ENCODE data around the gene TMEM63C. TPM values are rescaled to one million over a fixed set of nuclear protein-coding genes. Genes with fewer than 3 reads are reported as not detected.

TMEM63C gene
- total RNA-seq, 1 experiment from 2014 or later, result 0.13 TPM

GRCh38 chr14:77155083-77155482, 26.5 kb upstream of the TMEM63C start:
- POLR2A ChIA-PET (ENCODE audit: low non-redundant PET), result no interaction called here
- intact Hi-C loops (cut with micrococcal nuclease; ENCODE audit: unreplicated experiment), result no loop called here
- BruUV-seq (replicated peaks), result no TSS peak
- Histone ChIP-seq H3K4me3 (ENCODE audit: low read depth, low read length, poor library complexity, severe bottlenecking) (no peak overlapping the region), H3K4me1 (ENCODE audit: insufficient read depth, low read length, poor library complexity, severe bottlenecking) (peaks cover 16% of the 10 kb centered on the region), H3K27me3 (replicated peaks; ENCODE audit: insufficient read depth, low read depth, low read length, poor library complexity) (peaks cover 1% of the 10 kb centered on the region), H3K27ac (ENCODE audit: low read depth, low read length, poor library complexity, severe bottlenecking) (no peak overlapping the region), H3K9me3 (ENCODE audit: low read depth, low read length, poor library complexity, severe bottlenecking) (no peaks in the 10 kb centered on the region), H3K36me3 (ENCODE audit: insufficient read depth, low read length, poor library complexity, severe bottlenecking) (no peaks in the 10 kb centered on the region)
- DNase-seq (ENCODE audit: low spot score), result no peak
- CTCF ChIA-PET, result no interaction called here
- TF ChIP-seq EZH2 (IDR thresholded peaks at IDR 0.05; ENCODE audit: borderline replicate concordance, low read depth, low read length, poor library complexity, severe bottlenecking), result no peak

- ChIA-PET POLR2A (ENCODE audit: low non-redundant PET) (no interaction called here), CTCF (interaction anchor here (0.6 kb wide), 1 partner anchor 1613 kb away, joined by 4 read pairs; no protein-coding TSS in a partner anchor)
- no peak overlapping the region for H3K27ac ChIP-seq (ENCODE audit: low read depth, low read length, poor library complexity, severe bottlenecking)
- peaks cover 5% of the 10 kb centered on the region for H3K27me3 ChIP-seq (replicated peaks; ENCODE audit: insufficient read depth, low read depth, low read length, poor library complexity)
- BruUV-seq (replicated peaks), result no TSS peak
- no peak for DNase-seq (ENCODE audit: low spot score)
- H3K4me3 ChIP-seq (ENCODE audit: low read depth, low read length, poor library complexity, severe bottlenecking), result no peak overlapping the region
- no peaks in the 10 kb centered on the region for H3K9me3 ChIP-seq (ENCODE audit: low read depth, low read length, poor library complexity, severe bottlenecking)
- peaks cover 16% of the 10 kb centered on the region for H3K4me1 ChIP-seq (ENCODE audit: insufficient read depth, low read length, poor library complexity, severe bottlenecking)
- H3K36me3 ChIP-seq (ENCODE audit: insufficient read depth, low read length, poor library complexity, severe bottlenecking), result no peaks in the 10 kb centered on the region
- TF ChIP-seq CTCF (conservative IDR thresholded peaks at IDR 0.05; ENCODE audit: low read depth, low read length) (no peak), EZH2 (IDR thresholded peaks at IDR 0.05; ENCODE audit: borderline replicate concordance, low read depth, low read length, poor library complexity, severe bottlenecking) (no peak)
- intact Hi-C loops (cut with micrococcal nuclease; ENCODE audit: unreplicated experiment), result no loop called here
These were observed 23.9 kb upstream of the TMEM63C start for GRCh38 chr14:77157740-77158139.

- H3K36me3 ChIP-seq (ENCODE audit: insufficient read depth, low read length, poor library complexity, severe bottlenecking), result no peaks in the 10 kb centered on the region
- peaks cover 10% of the 10 kb centered on the region for H3K27me3 ChIP-seq (replicated peaks; ENCODE audit: insufficient read depth, low read depth, low read length, poor library complexity)
- no TSS peak for BruUV-seq (replicated peaks)
- no peak overlapping the region for H3K27ac ChIP-seq (ENCODE audit: low read depth, low read length, poor library complexity, severe bottlenecking)
- no peaks in the 10 kb centered on the region for H3K9me3 ChIP-seq (ENCODE audit: low read depth, low read length, poor library complexity, severe bottlenecking)
- H3K4me3 ChIP-seq (ENCODE audit: low read depth, low read length, poor library complexity, severe bottlenecking), result no peak overlapping the region
- TF ChIP-seq EZH2 (IDR thresholded peaks at IDR 0.05; ENCODE audit: borderline replicate concordance, low read depth, low read length, poor library complexity, severe bottlenecking) (no peak), CTCF (conservative IDR thresholded peaks at IDR 0.05; ENCODE audit: low read depth, low read length) (no peak)
- intact Hi-C loops (cut with micrococcal nuclease; ENCODE audit: unreplicated experiment), result no loop called here
- ChIA-PET CTCF (no interaction called here), POLR2A (ENCODE audit: low non-redundant PET) (no interaction called here)
- DNase-seq (ENCODE audit: low spot score), result peak; percentile 62
- peaks cover 16% of the 10 kb centered on the region for H3K4me1 ChIP-seq (ENCODE audit: insufficient read depth, low read length, poor library complexity, severe bottlenecking)
These were observed 23.3 kb upstream of the TMEM63C start for GRCh38 chr14:77158175-77158881.

- BruUV-seq (replicated peaks), result no TSS peak
- no peaks in the 10 kb centered on the region for H3K9me3 ChIP-seq (ENCODE audit: low read depth, low read length, poor library complexity, severe bottlenecking)
- no peak overlapping the region for H3K4me3 ChIP-seq (ENCODE audit: low read depth, low read length, poor library complexity, severe bottlenecking)
- no peaks in the 10 kb centered on the region for H3K36me3 ChIP-seq (ENCODE audit: insufficient read depth, low read length, poor library complexity, severe bottlenecking)
- POLR2A ChIA-PET (ENCODE audit: low non-redundant PET), result no interaction called here
- TF ChIP-seq CTCF (conservative IDR thresholded peaks at IDR 0.05; ENCODE audit: low read depth, low read length) (no peak), EZH2 (IDR thresholded peaks at IDR 0.05; ENCODE audit: borderline replicate concordance, low read depth, low read length, poor library complexity, severe bottlenecking) (no peak)
- H3K4me1 ChIP-seq (ENCODE audit: insufficient read depth, low read length, poor library complexity, severe bottlenecking), result peaks cover 16% of the 10 kb centered on the region
- DNase-seq (ENCODE audit: low spot score), result no peak
- peaks cover 10% of the 10 kb centered on the region for H3K27me3 ChIP-seq (replicated peaks; ENCODE audit: insufficient read depth, low read depth, low read length, poor library complexity)
- intact Hi-C loops (cut with micrococcal nuclease; ENCODE audit: unreplicated experiment), result no loop called here
- CTCF ChIA-PET, result no interaction called here
- no peak overlapping the region for H3K27ac ChIP-seq (ENCODE audit: low read depth, low read length, poor library complexity, severe bottlenecking)
These were observed 22.7 kb upstream of the TMEM63C start for GRCh38 chr14:77158882-77159255.

Measured in A673 (cell line).